CD4-positive, alpha-beta memory T cell (primary cell): Measurements from ENCODE around the gene GAS2. TPM values are rescaled to one million over a fixed set of nuclear protein-coding genes. Genes with fewer than 3 reads are reported as not detected.

Source experiments
- CTCF ChIA-PET: fragments of 350-600 bp; sonication (Branson Sonifier 250); formaldehyde crosslinking; loops from one replicate; lab custom pipeline; 2021; ENCODE audit warnings: inconsistent platforms; ENCODE audit not compliant: partially characterized antibody; lab: Charles Lee
- POLR2A ChIA-PET: fragments of 350-600 bp; sonication (Branson Sonifier 250); formaldehyde crosslinking; loops from one replicate; lab custom pipeline; 2021; ENCODE audit not compliant: partially characterized antibody; lab: Charles Lee
- DNase-seq, 5 donors: peaks; one replicate each; pipeline versions ENCODE4 v3.0.0 to v3.0.0-alpha.2; 2020 to 2022; ENCODE audit warnings: mixed read lengths in 1 of 5
- H3K27ac ChIP-seq: one replicate; pipeline ENCODE4 v1.7.0; 2013; ENCODE audit warnings: low read depth, low read length
- H3K27me3 ChIP-seq: 2 replicates; pipeline ENCODE4 v1.7.0; 2013; ENCODE audit warnings: mild to moderate bottlenecking, low read length, moderate library complexity; ENCODE audit not compliant: insufficient read depth
- H3K36me3 ChIP-seq: 2 replicates; pipeline ENCODE4 v1.7.0; 2013; ENCODE audit warnings: mild to moderate bottlenecking, low read length, moderate library complexity; ENCODE audit not compliant: insufficient read depth
- H3K4me1 ChIP-seq: 2 replicates; pipeline ENCODE4 v1.7.0; 2013; ENCODE audit warnings: mild to moderate bottlenecking, low read length, moderate library complexity; ENCODE audit not compliant: insufficient read depth
- H3K4me3 ChIP-seq, 2 donors: one replicate each; pipeline ENCODE4 v1.7.0; 2013; ENCODE audit warnings: low read length in 2 of 2, mild to moderate bottlenecking in 1 of 2
- H3K9me3 ChIP-seq, 2 donors: one replicate each; pipeline ENCODE4 v1.7.0; 2013; ENCODE audit warnings: low read length in 2 of 2, control low read depth in 1 of 2; ENCODE audit not compliant: control insufficient read depth in 1 of 2
- H3K27ac Mint-ChIP-seq, 7 donors: one replicate each; pipeline ENCODE4 v1.8.0; 2020 to 2021; ENCODE audit warnings: mixed read lengths in 7 of 7, mild to moderate bottlenecking in 6 of 7, inconsistent platforms in 3 of 7, moderate library complexity in 3 of 7
- H3K27me3 Mint-ChIP-seq, 2 donors: one replicate each; pipeline ENCODE4 v1.8.0; 2020 to 2021; ENCODE audit warnings: mixed read lengths in 2 of 2
- H3K36me3 Mint-ChIP-seq, 2 donors: one replicate each; pipeline ENCODE4 v1.8.0; 2020 to 2021; ENCODE audit warnings: mixed read lengths in 2 of 2, inconsistent platforms in 1 of 2, mild to moderate bottlenecking in 1 of 2
- H3K4me1 Mint-ChIP-seq, 4 donors: one replicate each; pipeline ENCODE4 v1.8.0; 2020 to 2021; ENCODE audit warnings: mixed read lengths in 4 of 4, mild to moderate bottlenecking in 1 of 4
- H3K4me3 Mint-ChIP-seq, 8 donors: one replicate each; pipeline ENCODE4 v1.8.0; 2020 to 2021; ENCODE audit warnings: mixed read lengths in 8 of 8, mild to moderate bottlenecking in 7 of 8, moderate library complexity in 6 of 8, inconsistent platforms in 3 of 8
- H3K9me3 Mint-ChIP-seq, 8 donors: one replicate each; pipeline ENCODE4 v1.8.0; 2020 to 2021; ENCODE audit warnings: mixed read lengths in 8 of 8, mild to moderate bottlenecking in 5 of 8, inconsistent platforms in 3 of 8, moderate library complexity in 1 of 8
- intact Hi-C: fragments of 100-400 bp; cut with micrococcal nuclease; formaldehyde crosslinking; loops from one replicate; pipeline ENCODE4 v1.15.1; 2023
- polyA plus RNA-seq, 2 donors: library from polyadenylated mRNA; unstranded; fragments of 300-500 nt; fragmentation: Illumina TruSeq; gene quantifications; one replicate each; pipeline ENCODE4 v1.2.3, GENCODE V29; 2021
- total RNA-seq, 2 experiments: library from RNA; stranded (reverse); gene quantifications; one replicate each; pipeline ENCODE4 v1.2.3, GENCODE V29; 2021

GAS2 gene
- total and polyA plus RNA-seq, 4 experiments from 2014 or later = 2.7 to 3.4 (median 3.1) TPM

- Histone ChIP-seq H3K4me1 (peaks cover 8% of the 10 kb centered on the region), H3K9me3 (no peaks in the 10 kb centered on the region), H3K36me3 (no peaks in the 10 kb centered on the region), H3K27me3 (no peaks in the 10 kb centered on the region), H3K27ac (no peak overlapping the region), H3K4me3 (no peak overlapping the region)
- ChIA-PET CTCF (no interaction called here), POLR2A (no interaction called here)
- no peak overlapping the region for H3K4me3 Mint-ChIP-seq
- no peak overlapping the region for H3K27ac Mint-ChIP-seq
- H3K4me1 Mint-ChIP-seq = peaks cover 4 to 11% (median 6%) of the 10 kb centered on the region in 4 donors
- H3K9me3 Mint-ChIP-seq = no peaks in the 10 kb centered on the region
- no peak for DNase-seq
- intact Hi-C loops = no loop called here
- H3K36me3 Mint-ChIP-seq = no peaks in the 10 kb centered on the region
- H3K27me3 Mint-ChIP-seq = peaks cover 4% of the 10 kb centered on the region in 2 donors
These were observed 22.5 kb downstream of the GAS2 start for GRCh38 chr11:22688914-22689313.

GRCh38 chr11:22690257-22690656 lies 23.8 kb downstream of the GAS2 start:
- H3K9me3 Mint-ChIP-seq = no peaks in the 10 kb centered on the region
- intact Hi-C loops = no loop called here
- Histone ChIP-seq H3K4me3 (no peak overlapping the region), H3K27ac (no peak overlapping the region), H3K27me3 (no peaks in the 10 kb centered on the region), H3K4me1 (peaks cover 8% of the 10 kb centered on the region), H3K9me3 (no peaks in the 10 kb centered on the region), H3K36me3 (no peaks in the 10 kb centered on the region)
- peak overlapping the region in 1 of 7 donors; percentile 73 for H3K27ac Mint-ChIP-seq
- no peak for DNase-seq
- peak overlapping the region in 1 of 8 donors; percentile 7 for H3K4me3 Mint-ChIP-seq
- ChIA-PET POLR2A (no interaction called here), CTCF (no interaction called here)
- peaks cover 4 to 11% (median 6%) of the 10 kb centered on the region in 4 donors for H3K4me1 Mint-ChIP-seq
- H3K27me3 Mint-ChIP-seq = peaks cover under 1 to 4% of the 10 kb centered on the region in 2 donors
- no peaks in the 10 kb centered on the region for H3K36me3 Mint-ChIP-seq

GRCh38 chr11:22690871-22691270 lies 24.5 kb downstream of the GAS2 start:
- POLR2A ChIA-PET = no interaction called here
- H3K4me3 Mint-ChIP-seq = peak overlapping the region in 7 of 8 donors; percentile 12 to 73 (median 40)
- CTCF ChIA-PET = no interaction called here
- Histone ChIP-seq H3K4me3 (no peak overlapping the region), H3K27me3 (no peaks in the 10 kb centered on the region), H3K36me3 (no peaks in the 10 kb centered on the region), H3K27ac (no peak overlapping the region), H3K4me1 (peaks cover 8% of the 10 kb centered on the region), H3K9me3 (no peaks in the 10 kb centered on the region)
- intact Hi-C loops = no loop called here
- no peaks in the 10 kb centered on the region for H3K9me3 Mint-ChIP-seq
- H3K36me3 Mint-ChIP-seq = no peaks in the 10 kb centered on the region
- peaks cover 2 to 4% of the 10 kb centered on the region in 2 donors for H3K27me3 Mint-ChIP-seq
- peak overlapping the region in 1 of 7 donors; percentile 8 for H3K27ac Mint-ChIP-seq
- DNase-seq = peak in 4 of 5 donors; percentile 7 to 21 (median 18)
- H3K4me1 Mint-ChIP-seq = peaks cover 4 to 11% (median 6%) of the 10 kb centered on the region in 4 donors

- DNase-seq = no peak
- Histone ChIP-seq H3K36me3 (no peaks in the 10 kb centered on the region), H3K27ac (no peak overlapping the region), H3K4me3 (no peak overlapping the region), H3K9me3 (no peaks in the 10 kb centered on the region), H3K27me3 (no peaks in the 10 kb centered on the region), H3K4me1 (no peaks in the 10 kb centered on the region)
- Mint-ChIP-seq H3K4me1 (peaks cover 0 to 2% (median 0%) of the 10 kb centered on the region in 4 donors), H3K27ac (no peak overlapping the region), H3K36me3 (no peaks in the 10 kb centered on the region), H3K4me3 (no peak overlapping the region), H3K27me3 (peaks cover 2 to 5% of the 10 kb centered on the region in 2 donors), H3K9me3 (no peaks in the 10 kb centered on the region)
- intact Hi-C loops = no loop called here
- ChIA-PET CTCF (no interaction called here), POLR2A (no interaction called here)
These were observed 33.0 kb downstream of the GAS2 start for GRCh38 chr11:22699388-22699787.

GRCh38 chr11:22702031-22702430 lies 35.6 kb downstream of the GAS2 start:
- H3K4me1 Mint-ChIP-seq = peaks cover 0 to 2% (median 0%) of the 10 kb centered on the region in 4 donors

GRCh38 chr11:22703040-22703439 lies 36.6 kb downstream of the GAS2 start:
- peaks cover 2 to 5% of the 10 kb centered on the region in 2 donors for H3K27me3 Mint-ChIP-seq
- DNase-seq = no peak
- ChIA-PET POLR2A (no interaction called here), CTCF (no interaction called here)
- no peaks in the 10 kb centered on the region for H3K36me3 Mint-ChIP-seq
- Histone ChIP-seq H3K27ac (no peak overlapping the region), H3K4me1 (no peaks in the 10 kb centered on the region), H3K27me3 (no peaks in the 10 kb centered on the region), H3K9me3 (no peaks in the 10 kb centered on the region), H3K4me3 (no peak overlapping the region), H3K36me3 (no peaks in the 10 kb centered on the region)
- H3K27ac Mint-ChIP-seq = no peak overlapping the region
- intact Hi-C loops = no loop called here
- no peak overlapping the region for H3K4me3 Mint-ChIP-seq
- H3K9me3 Mint-ChIP-seq = peaks cover 0 to 5% (median 0%) of the 10 kb centered on the region in 8 donors
- H3K4me1 Mint-ChIP-seq = peaks cover 0 to 2% (median 0%) of the 10 kb centered on the region in 4 donors

More at GRCh38 chr11:22702031-22702430, 35.6 kb downstream of the GAS2 start:
- POLR2A ChIA-PET = no interaction called here
- CTCF ChIA-PET = no interaction called here
- DNase-seq = no peak
- Mint-ChIP-seq H3K4me3 (no peak overlapping the region), H3K27me3 (peaks cover 2 to 3% of the 10 kb centered on the region in 2 donors), H3K9me3 (peaks cover 0 to 5% (median 0%) of the 10 kb centered on the region in 8 donors), H3K36me3 (no peaks in the 10 kb centered on the region), H3K27ac (no peak overlapping the region)
- intact Hi-C loops = no loop called here
- no peak overlapping the region for H3K4me3 ChIP-seq
- no peaks in the 10 kb centered on the region for H3K36me3 ChIP-seq
- H3K27ac ChIP-seq = no peak overlapping the region
- no peaks in the 10 kb centered on the region for H3K9me3 ChIP-seq
- H3K4me1 ChIP-seq = no peaks in the 10 kb centered on the region
- no peaks in the 10 kb centered on the region for H3K27me3 ChIP-seq

GRCh38 chr11:22703591-22703990 lies 37.2 kb downstream of the GAS2 start:
- Histone ChIP-seq H3K27me3 (no peaks in the 10 kb centered on the region), H3K36me3 (no peaks in the 10 kb centered on the region), H3K9me3 (no peaks in the 10 kb centered on the region), H3K27ac (no peak overlapping the region), H3K4me1 (no peaks in the 10 kb centered on the region), H3K4me3 (no peak overlapping the region)
- no peak overlapping the region for H3K27ac Mint-ChIP-seq
- DNase-seq = no peak
- no peak overlapping the region for H3K4me3 Mint-ChIP-seq
- CTCF ChIA-PET = no interaction called here
- intact Hi-C loops = no loop called here
- peaks cover 0 to 5% (median 0%) of the 10 kb centered on the region in 8 donors for H3K9me3 Mint-ChIP-seq
- H3K4me1 Mint-ChIP-seq = peaks cover 0 to 2% (median 0%) of the 10 kb centered on the region in 4 donors
- POLR2A ChIA-PET = no interaction called here
- peaks cover 2 to 4% of the 10 kb centered on the region in 2 donors for H3K27me3 Mint-ChIP-seq
- H3K36me3 Mint-ChIP-seq = no peaks in the 10 kb centered on the region
